Gastrocnemius medialis (tissue), 4 donors: ENCODE results near the gene KRT86. TPM values are rescaled to one million over a fixed set of nuclear protein-coding genes. Genes with fewer than 3 reads are reported as not detected.
A peak's percentile ranks its signal among the peaks of the same experiment; 100 is the strongest.
"Not testable (repeated sequence)": the region's sequence is repeated elsewhere in the genome, so short reads cannot be mapped to it uniquely, and the experiment has no call there.

Experiments
- ATAC-seq, 2 donors: fragments of 150-250 bp; one replicate each; pipeline ENCODE4 v1.9.1; 2016
- DNase-seq, 2 donors: peaks; one replicate each; pipeline ENCODE4 v3.0.0-alpha.2; 2019
- H3K27ac ChIP-seq, 4 donors: fragments of 200-600 bp; sonication (generic); 1 replicate in 1 of 4; 2 replicates in 3 of 4; pipeline ENCODE4 v1.5.1; 2016 to 2018; ENCODE audit warnings: mild to moderate bottlenecking in 2 of 4, moderate library complexity in 1 of 4
- H3K27me3 ChIP-seq, 3 donors: fragments of 200-600 bp; sonication (generic) in 2 of 3; 1 replicate in 1 of 3; 2 replicates in 2 of 3; pipeline versions ENCODE4 v1.5.1 to v1.6.0; 2016 to 2019; ENCODE audit warnings: mild to moderate bottlenecking in 1 of 3, moderate library complexity in 1 of 3
- H3K36me3 ChIP-seq, 2 donors: fragments of 200-600 bp; sonication (generic) in 1 of 2; one replicate each; pipeline ENCODE4 v1.5.1; 2017 to 2018
- H3K4me1 ChIP-seq, 2 donors: fragments of 200-600 bp; sonication (generic) in 1 of 2; one replicate each; pipeline ENCODE4 v1.5.1; 2016 to 2017; ENCODE audit warnings: mild to moderate bottlenecking in 2 of 2
- H3K4me3 ChIP-seq, 4 donors: fragments of 200-600 bp; sonication (generic) in 3 of 4; 1 replicate in 1 of 4; 2 replicates in 3 of 4; pipeline ENCODE4 v1.5.1; 2016 to 2019; ENCODE audit warnings: mild to moderate bottlenecking in 2 of 4
- H3K9me3 ChIP-seq, 3 donors: fragments of 200-600 bp; sonication (generic) in 2 of 3; 1 replicate in 1 of 3; 2 replicates in 2 of 3; pipeline ENCODE4 v1.5.1; 2016 to 2019
- POLR2A ChIP-seq, 2 donors: fragments of 450-650 bp; IDR thresholded peaks; one replicate each; pipeline ENCODE4 v1.6.1; 2017; ENCODE audit warnings: antibody characterized with exemption in 2 of 2, mild to moderate bottlenecking in 2 of 2, moderate library complexity in 2 of 2
- in situ Hi-C, 4 donors: fragments of 200-750 bp; cut with MboI; loops; one replicate each; pipeline versions ENCODE4 v1.15.0 to v1.8.0; 2017; ENCODE audit warnings: low sequenced_read_pairs in 4 of 4
- intact Hi-C: fragments of 100-400 bp; cut with DNase I; formaldehyde crosslinking; loops from one replicate; pipeline ENCODE4 v1.15.1; 2023; ENCODE audit warnings: low total_unique reads
- total RNA-seq, 4 donors: library from RNA; depleted of rRNA; stranded (reverse); fragments of >200 nt; gene quantifications; one replicate each; pipeline versions ENCODE4 v1.1.0 to v1.2.3, GENCODE V29; 2016
- TF ChIP-seq, protein P1 (sequence below), 5 experiments: fragments of 450-650 bp in 3 of 5; fragments of 200-600 bp in 2 of 5; sonication (generic) in 2 of 5; IDR thresholded peaks in 4 of 5; conservative IDR thresholded peaks in 1 of 5; 1 replicate in 4 of 5; 2 replicates in 1 of 5; pipeline ENCODE4 v1.5.1; 2016 to 2019; ENCODE audit warnings: antibody characterized with exemption in 5 of 5, mild to moderate bottlenecking in 3 of 5, moderate library complexity in 3 of 5

The KRT86 gene
- total RNA-seq, 4 donors from 2014 or later, result 0.24 TPM; not detected in 3

DNA sequence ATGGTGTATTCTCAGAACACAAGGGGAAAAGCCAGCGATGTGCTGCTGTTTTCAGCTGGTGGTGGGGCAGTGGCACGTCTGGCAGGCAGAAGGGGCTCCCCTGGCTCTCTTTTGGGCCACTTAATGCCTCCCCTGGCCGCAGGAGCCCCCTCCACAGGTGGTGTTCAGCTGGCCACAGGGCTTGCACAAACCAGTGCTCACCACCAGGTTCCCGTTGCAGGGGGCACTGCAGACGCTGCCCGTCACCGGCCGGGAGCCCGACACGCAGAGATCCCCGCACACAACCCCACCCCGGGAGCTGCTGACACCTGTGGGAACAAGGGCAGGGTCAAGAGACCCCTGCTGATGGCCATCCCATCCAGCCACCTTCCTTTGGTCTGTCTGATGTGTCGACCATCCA is 40.1 kb downstream of the KRT86 start:
- TF ChIP-seq, protein P1, sequence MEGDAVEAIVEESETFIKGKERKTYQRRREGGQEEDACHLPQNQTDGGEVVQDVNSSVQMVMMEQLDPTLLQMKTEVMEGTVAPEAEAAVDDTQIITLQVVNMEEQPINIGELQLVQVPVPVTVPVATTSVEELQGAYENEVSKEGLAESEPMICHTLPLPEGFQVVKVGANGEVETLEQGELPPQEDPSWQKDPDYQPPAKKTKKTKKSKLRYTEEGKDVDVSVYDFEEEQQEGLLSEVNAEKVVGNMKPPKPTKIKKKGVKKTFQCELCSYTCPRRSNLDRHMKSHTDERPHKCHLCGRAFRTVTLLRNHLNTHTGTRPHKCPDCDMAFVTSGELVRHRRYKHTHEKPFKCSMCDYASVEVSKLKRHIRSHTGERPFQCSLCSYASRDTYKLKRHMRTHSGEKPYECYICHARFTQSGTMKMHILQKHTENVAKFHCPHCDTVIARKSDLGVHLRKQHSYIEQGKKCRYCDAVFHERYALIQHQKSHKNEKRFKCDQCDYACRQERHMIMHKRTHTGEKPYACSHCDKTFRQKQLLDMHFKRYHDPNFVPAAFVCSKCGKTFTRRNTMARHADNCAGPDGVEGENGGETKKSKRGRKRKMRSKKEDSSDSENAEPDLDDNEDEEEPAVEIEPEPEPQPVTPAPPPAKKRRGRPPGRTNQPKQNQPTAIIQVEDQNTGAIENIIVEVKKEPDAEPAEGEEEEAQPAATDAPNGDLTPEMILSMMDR (IDR thresholded peaks at IDR 0.05 in 4 of 5, conservative IDR thresholded peaks at IDR 0.05 in 1 of 5), result no peak
- TF ChIP-seq POLR2A (IDR thresholded peaks at IDR 0.05), result no peak
- no peak for DNase-seq
- intact Hi-C loops (no loop called here), in situ Hi-C loops (no loop called here)
- Histone ChIP-seq H3K27me3 (no peaks in the 10 kb centered on the region), H3K4me1 (no peaks in the 10 kb centered on the region), H3K27ac (no peak overlapping the region), H3K9me3 (no peaks in the 10 kb centered on the region), H3K4me3 (no peak overlapping the region), H3K36me3 (no peaks in the 10 kb centered on the region)
- no peak for ATAC-seq

DNA sequence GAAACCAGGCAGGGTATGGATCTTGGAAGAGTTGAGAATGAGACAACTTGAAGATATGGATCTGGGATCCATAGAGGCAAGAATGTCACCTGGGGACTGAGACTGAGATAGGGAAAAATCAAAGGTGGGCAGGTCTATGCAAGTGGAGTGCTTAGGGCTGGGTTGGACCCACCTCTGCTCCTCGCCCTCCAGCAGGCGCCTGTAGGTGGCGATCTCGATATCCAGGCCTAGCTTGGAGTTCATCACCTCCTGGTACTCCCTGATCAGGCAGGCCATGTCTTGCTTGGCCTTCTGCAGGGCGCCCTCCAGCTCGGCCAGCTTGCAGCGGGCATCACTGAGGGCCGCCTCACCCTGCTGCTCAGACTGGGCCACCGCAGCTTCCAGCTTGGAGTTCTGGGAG is 41.3 kb downstream of the KRT86 start:
- H3K27ac ChIP-seq, in situ Hi-C loops, ATAC-seq, H3K27me3 ChIP-seq, DNase-seq, H3K9me3 ChIP-seq, H3K4me3 ChIP-seq, intact Hi-C loops, H3K4me1 ChIP-seq, H3K36me3 ChIP-seq: not testable (repeated sequence)

DNA sequence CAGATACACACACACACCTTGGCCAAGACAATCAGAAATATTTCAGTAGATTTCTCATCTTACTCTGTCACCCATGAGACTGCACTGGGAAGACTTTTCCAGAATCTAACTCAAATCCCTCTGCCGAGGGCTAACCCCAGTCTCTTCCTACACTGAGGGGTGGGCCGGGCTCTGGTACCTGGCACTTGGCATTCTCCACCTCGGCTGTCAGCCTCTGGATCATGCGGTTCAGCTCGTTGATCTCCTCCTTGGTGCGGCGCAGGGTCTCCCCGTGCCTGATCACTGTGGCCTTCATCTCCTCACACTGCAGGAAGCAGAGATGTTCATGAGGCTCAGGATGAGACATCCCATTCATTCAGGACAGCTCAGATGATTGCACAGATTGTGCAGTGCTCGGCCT is 41.8 kb downstream of the KRT86 start:
- intact Hi-C loops, result no loop called here
- no peak for ATAC-seq
- Histone ChIP-seq H3K4me3 (no peak overlapping the region), H3K36me3 (no peaks in the 10 kb centered on the region), H3K4me1 (no peaks in the 10 kb centered on the region), H3K9me3 (no peaks in the 10 kb centered on the region), H3K27ac (no peak overlapping the region), H3K27me3 (peaks cover 0 to 13% (median under 1%) of the 10 kb centered on the region in 3 donors)
- DNase-seq, result no peak
- no peak for TF ChIP-seq POLR2A (IDR thresholded peaks at IDR 0.05)
- TF ChIP-seq, protein P1 (IDR thresholded peaks at IDR 0.05 in 4 of 5, conservative IDR thresholded peaks at IDR 0.05 in 1 of 5), result no peak
- in situ Hi-C loops, result no loop called here

DNA sequence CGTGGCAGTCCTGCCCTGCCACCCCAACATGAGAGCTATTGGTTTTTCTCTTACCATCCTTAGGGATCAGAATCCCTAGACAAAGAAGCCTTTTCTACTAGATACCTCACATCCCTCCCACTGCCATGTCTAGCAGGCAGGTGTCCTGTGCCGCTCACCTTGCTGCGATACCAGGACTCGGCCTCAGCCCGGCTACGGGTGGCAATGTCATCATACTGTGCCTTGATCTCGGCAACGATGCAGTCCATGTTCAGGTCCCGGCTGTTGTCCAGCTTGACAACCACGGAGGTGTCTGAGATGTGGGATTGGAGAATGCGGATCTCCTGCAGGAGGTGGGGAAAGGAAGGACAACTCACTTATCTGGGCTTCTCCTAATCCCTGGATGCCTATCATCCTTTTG is 42.3 kb downstream of the KRT86 start:
- H3K4me3 ChIP-seq, result no peak overlapping the region
- peaks cover 0 to 17% (median 4%) of the 10 kb centered on the region in 3 donors for H3K27me3 ChIP-seq
- DNase-seq, result no peak
- in situ Hi-C loops (no loop called here), intact Hi-C loops (no loop called here)
- no peaks in the 10 kb centered on the region for H3K9me3 ChIP-seq
- ATAC-seq, result no peak
- no peak overlapping the region for H3K27ac ChIP-seq
- H3K4me1 ChIP-seq, result no peaks in the 10 kb centered on the region
- H3K36me3 ChIP-seq, result no peaks in the 10 kb centered on the region
- no peak for TF ChIP-seq POLR2A (IDR thresholded peaks at IDR 0.05)
- TF ChIP-seq, protein P1 (IDR thresholded peaks at IDR 0.05 in 4 of 5, conservative IDR thresholded peaks at IDR 0.05 in 1 of 5), result no peak

DNA sequence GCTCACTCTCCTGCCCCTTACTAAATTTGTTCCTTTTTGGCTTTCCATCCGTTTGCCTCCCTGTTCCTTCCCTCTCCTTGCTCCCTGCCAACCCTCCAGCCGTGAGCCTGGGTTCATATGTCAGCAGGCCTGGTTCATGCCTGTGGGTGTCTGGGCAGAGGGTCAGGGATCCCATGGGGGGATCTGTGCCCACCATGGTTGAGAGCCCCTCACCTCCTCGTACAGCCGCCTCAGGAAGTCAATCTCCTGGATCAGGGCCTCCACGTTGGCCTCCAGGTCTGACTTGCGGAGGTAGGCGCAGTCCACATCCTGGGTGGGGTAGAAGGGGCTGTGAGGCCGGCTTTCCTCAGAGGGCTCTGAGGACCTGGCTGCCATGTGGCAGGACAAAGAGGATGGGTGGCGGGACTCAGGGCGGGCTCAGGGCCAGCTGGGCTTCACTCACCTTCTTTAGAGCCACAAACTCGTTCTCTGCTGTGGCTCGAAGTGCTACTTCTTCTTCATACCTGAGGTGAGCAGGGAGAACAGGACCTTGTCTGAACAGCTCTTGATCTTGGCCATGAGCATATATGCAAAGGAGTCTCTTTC is 43.1 kb downstream of the KRT86 start:
- in situ Hi-C loops, result no loop called here
- DNase-seq (peak in 1 of 2 donors; percentile 0), ATAC-seq (no peak)
- no peaks in the 10 kb centered on the region for H3K36me3 ChIP-seq
- H3K27ac ChIP-seq, result no peak overlapping the region
- H3K9me3 ChIP-seq, result no peaks in the 10 kb centered on the region
- H3K4me3 ChIP-seq, result no peak overlapping the region
- H3K4me1 ChIP-seq, result no peaks in the 10 kb centered on the region
- H3K27me3 ChIP-seq, result peaks cover 0 to 19% (median 11%) of the 10 kb centered on the region in 3 donors
- TF ChIP-seq POLR2A (IDR thresholded peaks at IDR 0.05), result no peak
- TF ChIP-seq, protein P1 (IDR thresholded peaks at IDR 0.05 in 4 of 5, conservative IDR thresholded peaks at IDR 0.05 in 1 of 5), result no peak
- intact Hi-C loops, result no loop called here
